ENCODE data around the gene TDRD7. TPM values are rescaled to one million over a fixed set of nuclear protein-coding genes. Genes with fewer than 3 reads are reported as not detected.

TDRD7 gene
- total and polyA plus RNA-seq, 9 of the 15 experiments (the other 6 are each of a cell fraction or from before 2014, with no cell fraction given): 2.2 to 7.7 (median 5.2) TPM

DNA sequence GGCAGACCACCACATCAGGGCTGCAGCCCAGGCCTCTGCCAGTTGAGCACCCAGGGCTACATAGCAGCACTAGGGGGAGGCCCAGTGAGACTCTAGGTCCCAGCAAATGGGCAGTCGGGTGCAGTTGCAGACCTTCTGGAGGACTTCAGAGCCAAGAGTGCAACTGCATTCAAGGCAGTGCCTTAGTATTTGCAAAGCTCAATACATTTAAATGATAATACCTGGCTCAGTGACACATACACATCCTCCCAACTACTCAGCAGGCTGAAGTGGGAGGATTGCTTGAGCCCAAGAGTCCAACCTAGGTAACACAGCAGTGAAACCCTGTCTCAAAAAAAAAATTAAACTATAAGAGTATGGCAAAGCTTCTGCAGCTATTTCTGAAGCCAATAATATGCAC is 51.0 kb downstream of the TDRD7 start:
- no peaks in the 10 kb centered on the region for H4K20me1 ChIP-seq (replicated peaks; ENCODE audit: control insufficient read depth, insufficient read depth, low read length)
- no peaks in the 10 kb centered on the region for H3K27me3 ChIP-seq (ENCODE audit: control insufficient read depth in 2 of 2, insufficient read depth in 2 of 2, low read length in 2 of 2)
- no peaks in the 10 kb centered on the region for H3K4me1 ChIP-seq (replicated peaks in 1 of 2; ENCODE audit: control insufficient read depth in 2 of 2, insufficient read depth in 2 of 2, low read length in 2 of 2)
- no peak overlapping the region for H3K4me2 ChIP-seq (ENCODE audit: insufficient read depth, low read length)
- intact Hi-C loops (cut with micrococcal nuclease): loop anchor here (10.0 kb wide), 1 partner anchor 432 kb away; no protein-coding TSS in a partner anchor
- no peak overlapping the region; a peak in 1 of 4 replicates for H3K9ac ChIP-seq (ENCODE audit: insufficient read depth in 1 of 2, low read depth in 2 of 2, low read length in 2 of 2)
- no peaks in the 10 kb centered on the region for H3K9me3 ChIP-seq (replicated peaks; ENCODE audit: control insufficient read depth, insufficient read depth, low read depth, low read length)
- DNase-seq (ENCODE audit: extremely low read depth in 1 of 4, low spot score in 3 of 4) (no peak), FAIRE-seq (no peak), ATAC-seq (no peak)
- WGBS (ENCODE audit: insufficient coverage, low coverage, missing lambda C conversion rate): 36% methylated on average over 1 of the region's 1 CpG
- H3K79me2 ChIP-seq (ENCODE audit: control insufficient read depth, insufficient read depth, low read length): no peaks in the 10 kb centered on the region
- no peak overlapping the region for H3K4me3 ChIP-seq
- H3K27ac ChIP-seq (ENCODE audit: extremely low read depth, low read depth, low read length): no peak overlapping the region
- in situ Hi-C loops (cut with MboI): no loop called here
- POLR2A ChIA-PET: interaction anchor here (1.2 kb wide), 1 partner anchor 138 kb away, joined by 5 read pairs; no protein-coding TSS in a partner anchor
- CTCF ChIA-PET (ENCODE audit: low intra/inter-chr PET ratio): no interaction called here
- H3K9me1 ChIP-seq (ENCODE audit: control insufficient read depth, insufficient read depth, low read length): no peaks in the 10 kb centered on the region
- H2AFZ ChIP-seq (ENCODE audit: low read depth, low read length): no peak overlapping the region
- no peaks in the 10 kb centered on the region for H3K36me3 ChIP-seq (ENCODE audit: control insufficient read depth, insufficient read depth, low read length)
- BruUV-seq (replicated peaks): no TSS peak
- no peak for TF ChIP-seq SMARCA4 (IDR thresholded peaks at IDR 0.05)
- TF ChIP-seq, protein P1, sequence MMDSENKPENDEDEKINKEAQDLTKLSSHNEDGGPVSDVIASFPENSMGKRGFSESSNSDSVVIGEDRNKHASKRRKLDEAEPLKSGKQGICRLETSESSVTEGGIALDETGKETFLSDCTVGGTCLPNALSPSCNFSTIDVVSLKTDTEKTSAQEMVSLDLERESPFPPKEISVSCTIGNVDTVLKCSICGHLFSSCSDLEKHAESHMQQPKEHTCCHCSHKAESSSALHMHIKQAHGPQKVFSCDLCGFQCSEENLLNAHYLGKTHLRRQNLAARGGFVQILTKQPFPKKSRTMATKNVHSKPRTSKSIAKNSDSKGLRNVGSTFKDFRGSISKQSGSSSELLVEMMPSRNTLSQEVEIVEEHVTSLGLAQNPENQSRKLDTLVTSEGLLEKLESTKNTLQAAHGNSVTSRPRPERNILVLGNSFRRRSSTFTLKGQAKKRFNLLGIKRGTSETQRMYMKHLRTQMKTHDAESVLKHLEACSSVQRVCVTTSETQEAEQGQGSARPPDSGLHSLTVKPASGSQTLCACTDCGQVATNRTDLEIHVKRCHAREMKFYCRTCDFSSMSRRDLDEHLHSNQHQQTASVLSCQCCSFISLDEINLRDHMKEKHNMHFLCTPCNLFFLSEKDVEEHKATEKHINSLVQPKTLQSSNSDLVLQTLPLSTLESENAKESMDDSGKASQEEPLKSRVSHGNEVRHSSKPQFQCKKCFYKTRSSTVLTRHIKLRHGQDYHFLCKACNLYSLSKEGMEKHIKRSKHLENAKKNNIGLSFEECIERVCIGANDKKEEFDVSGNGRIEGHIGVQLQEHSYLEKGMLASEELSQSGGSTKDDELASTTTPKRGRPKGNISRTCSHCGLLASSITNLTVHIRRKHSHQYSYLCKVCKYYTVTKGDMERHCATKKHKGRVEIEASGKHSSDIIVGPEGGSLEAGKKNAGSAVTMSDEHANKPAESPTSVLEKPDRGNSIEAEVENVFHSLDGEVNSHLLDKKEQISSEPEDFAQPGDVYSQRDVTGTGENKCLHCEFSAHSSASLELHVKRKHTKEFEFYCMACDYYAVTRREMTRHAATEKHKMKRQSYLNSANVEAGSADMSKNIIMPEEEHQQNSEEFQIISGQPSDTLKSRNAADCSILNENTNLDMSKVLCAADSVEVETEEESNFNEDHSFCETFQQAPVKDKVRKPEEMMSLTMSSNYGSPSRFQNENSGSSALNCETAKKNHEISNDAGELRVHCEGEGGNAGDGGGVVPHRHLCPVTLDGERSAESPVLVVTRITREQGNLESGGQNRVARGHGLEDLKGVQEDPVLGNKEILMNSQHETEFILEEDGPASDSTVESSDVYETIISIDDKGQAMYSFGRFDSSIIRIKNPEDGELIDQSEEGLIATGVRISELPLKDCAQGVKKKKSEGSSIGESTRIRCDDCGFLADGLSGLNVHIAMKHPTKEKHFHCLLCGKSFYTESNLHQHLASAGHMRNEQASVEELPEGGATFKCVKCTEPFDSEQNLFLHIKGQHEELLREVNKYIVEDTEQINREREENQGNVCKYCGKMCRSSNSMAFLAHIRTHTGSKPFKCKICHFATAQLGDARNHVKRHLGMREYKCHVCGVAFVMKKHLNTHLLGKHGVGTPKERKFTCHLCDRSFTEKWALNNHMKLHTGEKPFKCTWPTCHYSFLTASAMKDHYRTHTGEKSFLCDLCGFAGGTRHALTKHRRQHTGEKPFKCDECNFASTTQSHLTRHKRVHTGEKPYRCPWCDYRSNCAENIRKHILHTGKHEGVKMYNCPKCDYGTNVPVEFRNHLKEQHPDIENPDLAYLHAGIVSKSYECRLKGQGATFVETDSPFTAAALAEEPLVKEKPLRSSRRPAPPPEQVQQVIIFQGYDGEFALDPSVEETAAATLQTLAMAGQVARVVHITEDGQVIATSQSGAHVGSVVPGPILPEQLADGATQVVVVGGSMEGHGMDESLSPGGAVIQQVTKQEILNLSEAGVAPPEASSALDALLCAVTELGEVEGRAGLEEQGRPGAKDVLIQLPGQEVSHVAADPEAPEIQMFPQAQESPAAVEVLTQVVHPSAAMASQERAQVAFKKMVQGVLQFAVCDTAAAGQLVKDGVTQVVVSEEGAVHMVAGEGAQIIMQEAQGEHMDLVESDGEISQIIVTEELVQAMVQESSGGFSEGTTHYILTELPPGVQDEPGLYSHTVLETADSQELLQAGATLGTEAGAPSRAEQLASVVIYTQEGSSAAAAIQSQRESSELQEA (IDR thresholded peaks at IDR 0.05; ENCODE audit: low read depth): no peak
- TF ChIP-seq RBM14 (IDR thresholded peaks at IDR 0.05; ENCODE audit: borderline replicate concordance, insufficient read depth, low read depth, low read length): no peak
- no peak for TF ChIP-seq GABPA (tag; conservative IDR thresholded peaks at IDR 0.05; ENCODE audit: low read depth)
- TF ChIP-seq PCBP2 (IDR thresholded peaks at IDR 0.05; ENCODE audit: low read depth, low read length, poor library complexity, severe bottlenecking): no peak
- TF ChIP-seq NR2C2 (CRISPR knock-in tag; IDR thresholded peaks at IDR 0.05): no peak
- TF ChIP-seq NR2C2 (tag; IDR thresholded peaks at IDR 0.05): no peak
- no peak for TF ChIP-seq HDAC3 (IDR thresholded peaks at IDR 0.05; ENCODE audit: borderline replicate concordance, partially characterized antibody)
- TF ChIP-seq NR1H2 (CRISPR knock-in tag; IDR thresholded peaks at IDR 0.05): no peak
- no peak for TF ChIP-seq SMARCA5 (IDR thresholded peaks at IDR 0.05)
- TF ChIP-seq ZNF197 (CRISPR knock-in tag; IDR thresholded peaks at IDR 0.05; ENCODE audit: low read depth): no peak
- TF ChIP-seq, protein P2, sequence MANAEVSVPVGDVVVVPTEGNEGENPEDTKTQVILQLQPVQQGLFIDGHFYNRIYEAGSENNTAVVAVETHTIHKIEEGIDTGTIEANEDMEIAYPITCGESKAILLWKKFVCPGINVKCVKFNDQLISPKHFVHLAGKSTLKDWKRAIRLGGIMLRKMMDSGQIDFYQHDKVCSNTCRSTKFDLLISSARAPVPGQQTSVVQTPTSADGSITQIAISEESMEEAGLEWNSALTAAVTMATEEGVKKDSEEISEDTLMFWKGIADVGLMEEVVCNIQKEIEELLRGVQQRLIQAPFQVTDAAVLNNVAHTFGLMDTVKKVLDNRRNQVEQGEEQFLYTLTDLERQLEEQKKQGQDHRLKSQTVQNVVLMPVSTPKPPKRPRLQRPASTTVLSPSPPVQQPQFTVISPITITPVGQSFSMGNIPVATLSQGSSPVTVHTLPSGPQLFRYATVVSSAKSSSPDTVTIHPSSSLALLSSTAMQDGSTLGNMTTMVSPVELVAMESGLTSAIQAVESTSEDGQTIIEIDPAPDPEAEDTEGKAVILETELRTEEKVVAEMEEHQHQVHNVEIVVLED (CRISPR knock-in tag; IDR thresholded peaks at IDR 0.05): no peak
- no peak for TF ChIP-seq TAF7 (tag; IDR thresholded peaks at IDR 0.05)

All from K562 (cell line).